ENCODE data around the gene APLNR. TPM values are rescaled to one million over a fixed set of nuclear protein-coding genes. Genes with fewer than 3 reads are reported as not detected.

APLNR gene
- 0.65 and 1.4 TPM in 2 replicates for total RNA-seq

GRCh38 chr11:57237204-57237681, at the start of gene APLNR:
Gene APLNR, minus strand, starts transcription at chr11:57237250. Its CDS starts 246 bp downstream, at chr11:57237004.

Other genes starting within 250 kb of the APLNR start
- gene OR5AK2, start 248.3 kb downstream of the APLNR start, total RNA-seq = not detected in 2 replicates
- not detected in 2 replicates for gene LRRC55, start 55.3 kb downstream of the APLNR start, total RNA-seq
- 85.5 and 85.6 TPM in 2 replicates for gene TNKS1BP1, start 87.7 kb upstream of the APLNR start, total RNA-seq
- 56.5 and 60.1 TPM in 2 replicates for gene SSRP1, start 98.6 kb upstream of the APLNR start, total RNA-seq
- gene P2RX3, start 101.1 kb upstream of the APLNR start, total RNA-seq = not detected in 2 replicates
- gene PRG3, start 143.9 kb upstream of the APLNR start, total RNA-seq = not detected in 2 replicates
- gene PRG2, start 153.4 kb upstream of the APLNR start, total RNA-seq = not detected in 2 replicates
- 20.7 and 35.0 TPM in 2 replicates for gene SLC43A3, start 189.9 kb upstream of the APLNR start, total RNA-seq
- gene RTN4RL2, start 223.3 kb upstream of the APLNR start, total RNA-seq = 1.1 TPM in 1 of 2 replicates, not detected in the other